GM12878 (cell line): ENCODE data around the gene TMEM167A. TPM values are rescaled to one million over a fixed set of nuclear protein-coding genes. Genes with fewer than 3 reads are reported as not detected.

Experiments
- BACH1 ChIP-seq: fragments of 450-650 bp; IDR thresholded peaks from 2 replicates; pipeline ENCODE4 v1.6.1; 2017; ENCODE audit warnings: mild to moderate bottlenecking, borderline replicate concordance
- CEBPB ChIP-seq, 2 experiments: fragments of 150-350 bp in 1 of 2; IDR thresholded peaks; 2 replicates each; pipeline ENCODE4 v1.6.1; 2012 to 2014; ENCODE audit warnings: low read depth in 2 of 2, low read length in 2 of 2, borderline replicate concordance in 1 of 2, inconsistent platforms in 1 of 2
- FOXM1 ChIP-seq: IDR thresholded peaks from 2 replicates; pipeline ENCODE4 v1.6.1; 2012; ENCODE audit warnings: low read depth, mild to moderate bottlenecking, inconsistent platforms, low read length, moderate library complexity
- HDGF ChIP-seq: fragments of 450-650 bp; IDR thresholded peaks from 2 replicates; pipeline ENCODE4 v1.6.1; 2016; ENCODE audit warnings: antibody characterized with exemption
- KDM1A ChIP-seq: fragments of 200-600 bp; sonication (generic); IDR thresholded peaks from 2 replicates; pipeline ENCODE4 v1.6.1; 2016; ENCODE audit warnings: borderline replicate concordance
- STAT3 ChIP-seq: IDR thresholded peaks from 2 replicates; pipeline ENCODE4 v1.6.1; 2011; ENCODE audit warnings: low read depth, low read length, improper control_type of control experiment
- polyA plus RNA-seq, 11 experiments: library from polyadenylated mRNA; depleted of rRNA in 4 of 11; unstranded in 6 of 11; stranded (reverse) in 5 of 11; fragments of >200 nt; fragmentation: Nextera tagmentation in 4 of 11; fragmentation: Illumina TruSeq in 1 of 11; extraction: Ambion mirVana in 4 of 11; extraction: Trizol in 1 of 11; gene quantifications; 1 replicate in 1 of 11; 2 replicates in 10 of 11; pipeline versions ENCODE4 v1.2.1 to v1.2.3, GENCODE V29; 2011 to 2016; ENCODE audit warnings: inconsistent platforms in 2 of 11, missing spikeins in 2 of 11, low read depth in 1 of 11
- total RNA-seq, 4 experiments: library from RNA; depleted of rRNA in 3 of 4; stranded (reverse); fragments of >200 nt in 3 of 4; fragmentation: Illumina TruSeq in 1 of 4; extraction: Trizol in 1 of 4; gene quantifications; 2 replicates each; pipeline versions ENCODE4 v1.2.1 to v1.2.3, GENCODE V29; 2013 to 2021
- TF ChIP-seq, protein P1 (sequence below): fragments of 150-350 bp; IDR thresholded peaks from 2 replicates; pipeline ENCODE4 v1.6.1; 2016; ENCODE audit warnings: low read depth, low read length
- TF ChIP-seq, protein P2 (sequence below): IDR thresholded peaks from 2 replicates; pipeline ENCODE4 v1.6.1; 2011; ENCODE audit warnings: low read depth, low read length, improper control_type of control experiment, borderline replicate concordance
- TF ChIP-seq, protein P3 (sequence below): IDR thresholded peaks from 2 replicates; pipeline ENCODE4 v1.6.1; 2011; ENCODE audit warnings: borderline replicate concordance, low read depth, mild to moderate bottlenecking, moderate library complexity, low read length; ENCODE audit not compliant: insufficient read depth, poor library complexity, severe bottlenecking

TMEM167A gene
- total and polyA plus RNA-seq, 10 of the 15 experiments (the other 5 are each of a cell fraction or from before 2014, with no cell fraction given) = 29.5 to 363 (median 85.6) TPM

DNA sequence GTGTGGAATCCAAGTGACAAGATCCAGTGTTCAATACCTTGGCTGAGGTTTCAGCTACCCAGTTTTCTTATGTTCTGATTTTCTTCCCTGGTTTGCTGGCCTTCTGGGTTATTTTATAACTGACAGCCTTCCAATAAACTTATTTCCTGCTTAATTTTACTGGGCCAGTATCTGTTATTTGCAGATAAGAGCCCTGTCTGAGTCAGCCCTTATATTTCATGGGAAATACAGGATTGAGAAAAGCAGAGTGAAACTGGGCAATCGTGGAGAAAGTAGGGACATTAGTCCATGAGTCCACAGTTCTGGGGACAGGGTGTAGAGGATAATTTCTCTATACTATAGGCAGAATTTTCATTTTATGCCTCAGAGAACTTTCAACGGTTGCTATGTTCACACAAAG is 32.3 kb downstream of the TMEM167A start (continued):
- TF ChIP-seq, protein P1, sequence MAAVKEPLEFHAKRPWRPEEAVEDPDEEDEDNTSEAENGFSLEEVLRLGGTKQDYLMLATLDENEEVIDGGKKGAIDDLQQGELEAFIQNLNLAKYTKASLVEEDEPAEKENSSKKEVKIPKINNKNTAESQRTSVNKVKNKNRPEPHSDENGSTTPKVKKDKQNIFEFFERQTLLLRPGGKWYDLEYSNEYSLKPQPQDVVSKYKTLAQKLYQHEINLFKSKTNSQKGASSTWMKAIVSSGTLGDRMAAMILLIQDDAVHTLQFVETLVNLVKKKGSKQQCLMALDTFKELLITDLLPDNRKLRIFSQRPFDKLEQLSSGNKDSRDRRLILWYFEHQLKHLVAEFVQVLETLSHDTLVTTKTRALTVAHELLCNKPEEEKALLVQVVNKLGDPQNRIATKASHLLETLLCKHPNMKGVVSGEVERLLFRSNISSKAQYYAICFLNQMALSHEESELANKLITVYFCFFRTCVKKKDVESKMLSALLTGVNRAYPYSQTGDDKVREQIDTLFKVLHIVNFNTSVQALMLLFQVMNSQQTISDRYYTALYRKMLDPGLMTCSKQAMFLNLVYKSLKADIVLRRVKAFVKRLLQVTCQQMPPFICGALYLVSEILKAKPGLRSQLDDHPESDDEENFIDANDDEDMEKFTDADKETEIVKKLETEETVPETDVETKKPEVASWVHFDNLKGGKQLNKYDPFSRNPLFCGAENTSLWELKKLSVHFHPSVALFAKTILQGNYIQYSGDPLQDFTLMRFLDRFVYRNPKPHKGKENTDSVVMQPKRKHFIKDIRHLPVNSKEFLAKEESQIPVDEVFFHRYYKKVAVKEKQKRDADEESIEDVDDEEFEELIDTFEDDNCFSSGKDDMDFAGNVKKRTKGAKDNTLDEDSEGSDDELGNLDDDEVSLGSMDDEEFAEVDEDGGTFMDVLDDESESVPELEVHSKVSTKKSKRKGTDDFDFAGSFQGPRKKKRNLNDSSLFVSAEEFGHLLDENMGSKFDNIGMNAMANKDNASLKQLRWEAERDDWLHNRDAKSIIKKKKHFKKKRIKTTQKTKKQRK = no peak
- TF ChIP-seq, protein P2, sequence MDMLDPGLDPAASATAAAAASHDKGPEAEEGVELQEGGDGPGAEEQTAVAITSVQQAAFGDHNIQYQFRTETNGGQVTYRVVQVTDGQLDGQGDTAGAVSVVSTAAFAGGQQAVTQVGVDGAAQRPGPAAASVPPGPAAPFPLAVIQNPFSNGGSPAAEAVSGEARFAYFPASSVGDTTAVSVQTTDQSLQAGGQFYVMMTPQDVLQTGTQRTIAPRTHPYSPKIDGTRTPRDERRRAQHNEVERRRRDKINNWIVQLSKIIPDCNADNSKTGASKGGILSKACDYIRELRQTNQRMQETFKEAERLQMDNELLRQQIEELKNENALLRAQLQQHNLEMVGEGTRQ = no peak
- no peak for TF ChIP-seq BACH1
- TF ChIP-seq KDM1A = no peak
- no peak for TF ChIP-seq FOXM1
- TF ChIP-seq CEBPB (IDR thresholded peaks at IDR 0.05; ENCODE audit: borderline replicate concordance in 1 of 2, low read depth in 2 of 2, low read length in 2 of 2) = no peak
- TF ChIP-seq, protein P3, sequence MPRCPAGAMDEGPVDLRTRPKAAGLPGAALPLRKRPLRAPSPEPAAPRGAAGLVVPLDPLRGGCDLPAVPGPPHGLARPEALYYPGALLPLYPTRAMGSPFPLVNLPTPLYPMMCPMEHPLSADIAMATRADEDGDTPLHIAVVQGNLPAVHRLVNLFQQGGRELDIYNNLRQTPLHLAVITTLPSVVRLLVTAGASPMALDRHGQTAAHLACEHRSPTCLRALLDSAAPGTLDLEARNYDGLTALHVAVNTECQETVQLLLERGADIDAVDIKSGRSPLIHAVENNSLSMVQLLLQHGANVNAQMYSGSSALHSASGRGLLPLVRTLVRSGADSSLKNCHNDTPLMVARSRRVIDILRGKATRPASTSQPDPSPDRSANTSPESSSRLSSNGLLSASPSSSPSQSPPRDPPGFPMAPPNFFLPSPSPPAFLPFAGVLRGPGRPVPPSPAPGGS = no peak
- no peak for TF ChIP-seq STAT3
- no peak for TF ChIP-seq HDGF
